ENCODE results near the gene MAPK1IP1L. TPM values are rescaled to one million over a fixed set of nuclear protein-coding genes. Genes with fewer than 3 reads are reported as not detected.

The MAPK1IP1L gene
- total and polyA plus RNA-seq, 2 of the 13 experiments (the other 11 are each of a cell fraction or from before 2014, with no cell fraction given) = 27.8 to 68.4 TPM

DNA sequence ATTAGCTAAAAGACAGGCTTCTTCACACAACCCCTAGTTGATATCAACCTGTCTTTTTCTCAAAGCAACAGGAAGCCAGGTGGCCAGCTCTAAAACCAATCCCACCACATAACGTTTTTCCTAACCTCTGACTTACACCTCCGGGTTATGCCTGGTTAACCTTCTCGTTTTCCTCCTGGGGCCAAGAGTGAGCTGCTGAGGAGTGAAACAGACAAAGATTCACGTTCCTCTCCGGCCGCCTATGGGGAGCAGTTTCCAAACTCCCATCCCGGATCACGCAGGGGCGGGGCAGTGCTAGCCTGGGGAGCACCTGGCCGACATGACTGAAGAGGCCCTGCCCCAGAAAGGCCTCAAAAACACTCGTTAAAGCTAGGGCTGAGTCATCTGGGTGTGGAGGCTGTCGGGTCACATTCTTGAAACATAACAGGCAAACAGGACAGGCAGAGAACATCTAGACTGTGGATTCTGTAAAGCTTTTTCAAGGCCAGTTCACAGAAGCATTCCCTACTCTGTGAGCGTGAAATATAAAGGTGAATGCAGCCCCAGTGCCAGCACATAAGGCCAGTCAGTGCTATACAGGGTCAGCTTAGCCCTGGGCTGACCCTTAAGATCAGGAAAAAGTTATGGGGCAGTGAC lies 51.7 kb downstream of the MAPK1IP1L start (continued):
- peak; percentile 64 for TF ChIP-seq GATAD1 (CRISPR knock-in tag; IDR thresholded peaks at IDR 0.05)
- peak; percentile 80; the same call in 1 of the 2 replicates for TF ChIP-seq ZNF292 (CRISPR knock-in tag; IDR thresholded peaks at IDR 0.05; ENCODE audit: borderline replicate concordance, low read depth)
- no peak for TF ChIP-seq SP140L (CRISPR knock-in tag; IDR thresholded peaks at IDR 0.05; ENCODE audit: borderline replicate concordance)
- TF ChIP-seq, protein P1, sequence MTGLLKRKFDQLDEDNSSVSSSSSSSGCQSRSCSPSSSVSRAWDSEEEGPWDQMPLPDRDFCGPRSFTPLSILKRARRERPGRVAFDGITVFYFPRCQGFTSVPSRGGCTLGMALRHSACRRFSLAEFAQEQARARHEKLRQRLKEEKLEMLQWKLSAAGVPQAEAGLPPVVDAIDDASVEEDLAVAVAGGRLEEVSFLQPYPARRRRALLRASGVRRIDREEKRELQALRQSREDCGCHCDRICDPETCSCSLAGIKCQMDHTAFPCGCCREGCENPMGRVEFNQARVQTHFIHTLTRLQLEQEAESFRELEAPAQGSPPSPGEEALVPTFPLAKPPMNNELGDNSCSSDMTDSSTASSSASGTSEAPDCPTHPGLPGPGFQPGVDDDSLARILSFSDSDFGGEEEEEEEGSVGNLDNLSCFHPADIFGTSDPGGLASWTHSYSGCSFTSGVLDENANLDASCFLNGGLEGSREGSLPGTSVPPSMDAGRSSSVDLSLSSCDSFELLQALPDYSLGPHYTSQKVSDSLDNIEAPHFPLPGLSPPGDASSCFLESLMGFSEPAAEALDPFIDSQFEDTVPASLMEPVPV (CRISPR knock-in tag; IDR thresholded peaks at IDR 0.05) = no peak
- TF ChIP-seq ADNP (CRISPR knock-in tag; IDR thresholded peaks at IDR 0.05) = no peak
- no peak for TF ChIP-seq RBM22 (optimal IDR thresholded peaks at IDR 0.05; ENCODE audit: low read length)
- no peak for TF ChIP-seq AGO1 (IDR thresholded peaks at IDR 0.05; ENCODE audit: low read depth, low read length, poor library complexity, severe bottlenecking)
- peak; percentile 75 for TF ChIP-seq YY1 (IDR thresholded peaks at IDR 0.05; ENCODE audit: insufficient read depth, insufficient replicate concordance, low read depth, low read length)
- no peak for TF ChIP-seq DR1 (CRISPR knock-in tag; IDR thresholded peaks at IDR 0.05)
- no peak for TF ChIP-seq SRSF9 (IDR thresholded peaks at IDR 0.05; ENCODE audit: borderline replicate concordance, insufficient read depth, low read depth, low read length, poor library complexity, severe bottlenecking)
- TF ChIP-seq, protein P2, sequence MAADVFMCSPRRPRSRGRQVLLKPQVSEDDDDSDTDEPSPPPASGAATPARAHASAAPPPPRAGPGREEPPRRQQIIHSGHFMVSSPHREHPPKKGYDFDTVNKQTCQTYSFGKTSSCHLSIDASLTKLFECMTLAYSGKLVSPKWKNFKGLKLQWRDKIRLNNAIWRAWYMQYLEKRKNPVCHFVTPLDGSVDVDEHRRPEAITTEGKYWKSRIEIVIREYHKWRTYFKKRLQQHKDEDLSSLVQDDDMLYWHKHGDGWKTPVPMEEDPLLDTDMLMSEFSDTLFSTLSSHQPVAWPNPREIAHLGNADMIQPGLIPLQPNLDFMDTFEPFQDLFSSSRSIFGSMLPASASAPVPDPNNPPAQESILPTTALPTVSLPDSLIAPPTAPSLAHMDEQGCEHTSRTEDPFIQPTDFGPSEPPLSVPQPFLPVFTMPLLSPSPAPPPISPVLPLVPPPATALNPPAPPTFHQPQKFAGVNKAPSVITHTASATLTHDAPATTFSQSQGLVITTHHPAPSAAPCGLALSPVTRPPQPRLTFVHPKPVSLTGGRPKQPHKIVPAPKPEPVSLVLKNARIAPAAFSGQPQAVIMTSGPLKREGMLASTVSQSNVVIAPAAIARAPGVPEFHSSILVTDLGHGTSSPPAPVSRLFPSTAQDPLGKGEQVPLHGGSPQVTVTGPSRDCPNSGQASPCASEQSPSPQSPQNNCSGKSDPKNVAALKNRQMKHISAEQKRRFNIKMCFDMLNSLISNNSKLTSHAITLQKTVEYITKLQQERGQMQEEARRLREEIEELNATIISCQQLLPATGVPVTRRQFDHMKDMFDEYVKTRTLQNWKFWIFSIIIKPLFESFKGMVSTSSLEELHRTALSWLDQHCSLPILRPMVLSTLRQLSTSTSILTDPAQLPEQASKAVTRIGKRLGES (CRISPR knock-in tag; IDR thresholded peaks at IDR 0.05; ENCODE audit: borderline replicate concordance) = no peak
- TF ChIP-seq, protein P3, sequence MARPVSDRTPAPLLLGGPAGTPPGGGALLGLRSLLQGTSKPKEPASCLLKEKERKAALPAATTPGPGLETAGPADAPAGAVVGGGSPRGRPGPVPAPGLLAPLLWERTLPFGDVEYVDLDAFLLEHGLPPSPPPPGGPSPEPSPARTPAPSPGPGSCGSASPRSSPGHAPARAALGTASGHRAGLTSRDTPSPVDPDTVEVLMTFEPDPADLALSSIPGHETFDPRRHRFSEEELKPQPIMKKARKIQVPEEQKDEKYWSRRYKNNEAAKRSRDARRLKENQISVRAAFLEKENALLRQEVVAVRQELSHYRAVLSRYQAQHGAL (CRISPR knock-in tag; IDR thresholded peaks at IDR 0.05; ENCODE audit: not compliant biosample characterization) = peak; percentile 41
- no peak for TF ChIP-seq AHR (CRISPR knock-in tag; IDR thresholded peaks at IDR 0.05)
- peak; percentile 93; the same call in 1 of the 2 replicates for TF ChIP-seq ZNF224 (CRISPR knock-in tag; IDR thresholded peaks at IDR 0.05)
- TF ChIP-seq, protein P4, sequence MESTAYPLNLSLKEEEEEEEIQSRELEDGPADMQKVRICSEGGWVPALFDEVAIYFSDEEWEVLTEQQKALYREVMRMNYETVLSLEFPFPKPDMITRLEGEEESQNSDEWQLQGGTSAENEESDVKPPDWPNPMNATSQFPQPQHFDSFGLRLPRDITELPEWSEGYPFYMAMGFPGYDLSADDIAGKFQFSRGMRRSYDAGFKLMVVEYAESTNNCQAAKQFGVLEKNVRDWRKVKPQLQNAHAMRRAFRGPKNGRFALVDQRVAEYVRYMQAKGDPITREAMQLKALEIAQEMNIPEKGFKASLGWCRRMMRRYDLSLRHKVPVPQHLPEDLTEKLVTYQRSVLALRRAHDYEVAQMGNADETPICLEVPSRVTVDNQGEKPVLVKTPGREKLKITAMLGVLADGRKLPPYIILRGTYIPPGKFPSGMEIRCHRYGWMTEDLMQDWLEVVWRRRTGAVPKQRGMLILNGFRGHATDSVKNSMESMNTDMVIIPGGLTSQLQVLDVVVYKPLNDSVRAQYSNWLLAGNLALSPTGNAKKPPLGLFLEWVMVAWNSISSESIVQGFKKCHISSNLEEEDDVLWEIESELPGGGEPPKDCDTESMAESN (CRISPR knock-in tag; conservative IDR thresholded peaks at IDR 0.05) = no peak
- TF ChIP-seq ZNF83 (CRISPR knock-in tag; IDR thresholded peaks at IDR 0.05; ENCODE audit: borderline replicate concordance) = no peak
- no peak for TF ChIP-seq CREM (IDR thresholded peaks at IDR 0.05)
- no peak for TF ChIP-seq CREM (CRISPR knock-in tag; IDR thresholded peaks at IDR 0.05)
- no peak for TF ChIP-seq SNAPC2 (CRISPR knock-in tag; IDR thresholded peaks at IDR 0.05)
- TF ChIP-seq REXO4 (CRISPR knock-in tag; IDR thresholded peaks at IDR 0.05; ENCODE audit: borderline replicate concordance) = no peak

Data from HepG2 (cell line).